GM12891 (cell line): ENCODE measurements around the gene FHL2.

Experiments
- DNase-seq: peaks from one replicate; pipeline ENCODE4 v3.0.0; 2011; ENCODE audit warnings: low spot score; ENCODE audit not compliant: insufficient read length
- FAIRE-seq: peaks from 2 replicates; lab custom pipeline; 2011; peaks lifted over from hg19 to GRCh38; lab: Jason Lieb, UNC
- PAX5 ChIP-seq: IDR thresholded peaks from 2 replicates; pipeline ENCODE4 v1.6.1; 2011; ENCODE audit warnings: low read length, moderate library complexity, mild to moderate bottlenecking; ENCODE audit not compliant: insufficient read depth, severe bottlenecking
- POLR2A ChIP-seq: IDR thresholded peaks from 2 replicates; pipeline ENCODE4 v1.6.1; 2011; ENCODE audit warnings: low read depth, low read length, control low read depth
- POLR2AphosphoS5 ChIP-seq: IDR thresholded peaks from 2 replicates; pipeline ENCODE4 v1.6.1; 2011; ENCODE audit warnings: low read depth, low read length, control low read depth
- POU2F2 ChIP-seq: IDR thresholded peaks from 2 replicates; pipeline ENCODE4 v1.6.1; 2011; ENCODE audit warnings: low read depth, mild to moderate bottlenecking, control low read depth, low read length, moderate library complexity
- SPI1 ChIP-seq: IDR thresholded peaks from 2 replicates; pipeline ENCODE4 v1.6.1; 2011; ENCODE audit warnings: low read depth, low read length, control low read depth
- TAF1 ChIP-seq: IDR thresholded peaks from 2 replicates; pipeline ENCODE4 v1.6.1; 2011; ENCODE audit warnings: low read depth, low read length, control low read depth

FHL2 gene

GRCh38 chr2:105358593-105358992 lies 40.3 kb downstream of the FHL2 start:
- FAIRE-seq, result no peak
- DNase-seq, result no peak
- TF ChIP-seq SPI1 (no peak), POU2F2 (no peak), TAF1 (no peak), PAX5 (no peak), POLR2AphosphoS5 (no peak), POLR2A (no peak)

GRCh38 chr2:105357122-105357521 lies 41.7 kb downstream of the FHL2 start:
- DNase-seq (no peak), FAIRE-seq (no peak)
- TF ChIP-seq TAF1, result no peak
- no peak for TF ChIP-seq POU2F2
- TF ChIP-seq POLR2A, result no peak
- TF ChIP-seq PAX5, result no peak
- no peak for TF ChIP-seq SPI1
- no peak for TF ChIP-seq POLR2AphosphoS5

- no peak for FAIRE-seq
- no peak for DNase-seq
Observed at GRCh38 chr2:105344704-105345345, 54.0 kb downstream of the FHL2 start.

GRCh38 chr2:105339414-105339813 lies 59.4 kb downstream of the FHL2 start:
- DNase-seq (no peak), FAIRE-seq (no peak)
- TF ChIP-seq POLR2AphosphoS5 (no peak), POLR2A (no peak)

More at GRCh38 chr2:105344704-105345345, 54.0 kb downstream of the FHL2 start:
- TF ChIP-seq SPI1, result no peak
- TF ChIP-seq POLR2AphosphoS5, result no peak
- TF ChIP-seq POU2F2, result no peak

- DNase-seq, result no peak
- FAIRE-seq, result no peak
- no peak for TF ChIP-seq POLR2A
Observed at GRCh38 chr2:105338020-105338385, 60.8 kb downstream of the FHL2 start.

GRCh38 chr2:105337122-105338019 lies 61.5 kb downstream of the FHL2 start, which contains the start of gene C2orf49:
TSS of gene C2orf49 (plus strand) at chr2:105337540. CDS start at chr2:105337588, 48 bp downstream.
- DNase-seq (peak; percentile 68), FAIRE-seq (peak; percentile 98)
- TF ChIP-seq TAF1 (peak; percentile 35), POU2F2 (no peak), POLR2A (peak; percentile 55), POLR2AphosphoS5 (peak; percentile 77), PAX5 (no peak), SPI1 (peak; percentile 39; the same call in 1 of the 2 replicates)

GRCh38 chr2:105336786-105337121 lies 62.1 kb downstream of the FHL2 start:
- no peak for TF ChIP-seq POU2F2
- no peak for TF ChIP-seq POLR2AphosphoS5
- no peak for TF ChIP-seq POLR2A
- no peak for TF ChIP-seq PAX5
- TF ChIP-seq TAF1, result no peak
- no peak for TF ChIP-seq SPI1
- DNase-seq, result no peak
- FAIRE-seq, result no peak

- FAIRE-seq (no peak), DNase-seq (no peak)
Observed at GRCh38 chr2:105335469-105335868, 63.4 kb downstream of the FHL2 start.

GRCh38 chr2:105334211-105334610 lies 64.6 kb downstream of the FHL2 start:
- TF ChIP-seq POLR2A (no peak), TAF1 (no peak), PAX5 (no peak), POLR2AphosphoS5 (no peak), SPI1 (no peak), POU2F2 (no peak)
- no peak for FAIRE-seq
- DNase-seq, result no peak

More at GRCh38 chr2:105335469-105335868, 63.4 kb downstream of the FHL2 start:
- TF ChIP-seq PAX5 (no peak), POLR2AphosphoS5 (no peak), POU2F2 (no peak)

- no peak for FAIRE-seq
- DNase-seq, result no peak
Observed at GRCh38 chr2:105330681-105331375, 68.0 kb downstream of the FHL2 start.

More at GRCh38 chr2:105330681-105331375, 68.0 kb downstream of the FHL2 start:
- TF ChIP-seq PAX5 (no peak), POLR2A (no peak), POU2F2 (no peak), SPI1 (no peak), POLR2AphosphoS5 (no peak), TAF1 (no peak)
